PC-3 (cell line): ENCODE measurements around the gene RPS23. TPM values are rescaled to one million over a fixed set of nuclear protein-coding genes. Genes with fewer than 3 reads are reported as not detected.

Experiments used
- ATAC-seq: fragments of 200-7000 bp; cut with Tn5 transposase; 2 replicates; pipeline ENCODE4 v1.9.1; 2020; ENCODE audit warnings: mild to moderate bottlenecking, moderate library complexity
- BruUV-seq: library from RNA; stranded (reverse); fragments of 400-500 nt; replicated peaks from 2 replicates; lab custom pipeline; 2021; lab: Mats Ljungman, UMichigan
- CTCF ChIA-PET: fragments of 300-600 bp; sonication (Branson Sonifier 250); formaldehyde crosslinking; loops from one replicate; lab custom pipeline; 2022; ENCODE audit warnings: antibody characterized with exemption; lab: Charles Lee
- POLR2A ChIA-PET: fragments of 300-600 bp; sonication (Branson Sonifier 250); formaldehyde crosslinking; loops from one replicate; lab custom pipeline; 2022; ENCODE audit warnings: antibody characterized with exemption; ENCODE audit not compliant: unreplicated experiment; lab: Charles Lee
- DNase-seq: peaks from one replicate; pipeline ENCODE4 v3.0.0-alpha.2; 2015
- H2AFZ ChIP-seq: fragments of 300-600 bp; sonication (generic); 2 replicates; pipeline ENCODE4 v1.6.0; 2016; ENCODE audit warnings: antibody characterized with exemption, low read length
- H3F3A ChIP-seq: fragments of 300-600 bp; sonication (generic); one replicate; pipeline ENCODE4 v1.6.0; 2017; ENCODE audit warnings: antibody characterized with exemption, low read length, control low read depth, mild to moderate bottlenecking; ENCODE audit not compliant: unreplicated experiment
- H3K27ac ChIP-seq: fragments of 300-600 bp; sonication (generic); 2 replicates; pipeline ENCODE4 v1.5.1; 2016; ENCODE audit warnings: mild to moderate bottlenecking, low read length
- H3K27me3 ChIP-seq: fragments of 300-600 bp; sonication (generic); 2 replicates; pipeline ENCODE4 v1.6.1; 2016; ENCODE audit warnings: low read length, mixed read lengths
- H3K36me3 ChIP-seq: fragments of 300-600 bp; sonication (generic); 2 replicates; pipeline ENCODE4 v1.6.1; 2016; ENCODE audit warnings: low read depth, mixed run types, low read length, mixed read lengths
- H3K4me1 ChIP-seq: fragments of 300-600 bp; sonication (generic); 2 replicates; pipeline ENCODE4 v1.5.1; 2016; ENCODE audit warnings: low read length; ENCODE audit not compliant: insufficient read depth
- H3K4me2 ChIP-seq: fragments of 300-600 bp; sonication (generic); 2 replicates; pipeline ENCODE4 v1.6.0; 2016; ENCODE audit warnings: low read length
- H3K4me3 ChIP-seq: fragments of 300-600 bp; sonication (generic); 2 replicates; pipeline ENCODE4 v1.5.1; 2016; ENCODE audit warnings: mild to moderate bottlenecking, low read length, mixed read lengths
- H3K79me2 ChIP-seq: fragments of 300-600 bp; sonication (generic); 2 replicates; pipeline ENCODE4 v1.6.1; 2017; ENCODE audit warnings: low read length, mixed read lengths
- H3K9ac ChIP-seq: fragments of 300-600 bp; sonication (generic); 2 replicates; pipeline ENCODE4 v1.6.0; 2016; ENCODE audit warnings: mild to moderate bottlenecking, low read length
- H3K9me2 ChIP-seq: fragments of 300-600 bp; sonication (generic); replicated peaks from 2 replicates; pipeline ENCODE4 v1.6.1; 2016; ENCODE audit warnings: mixed run types, low read length, mixed read lengths
- H3K9me3 ChIP-seq: fragments of 300-600 bp; sonication (generic); 2 replicates; pipeline ENCODE4 v1.6.1; 2016; ENCODE audit warnings: low read length, mixed read lengths
- H4K20me1 ChIP-seq: fragments of 300-600 bp; sonication (generic); 2 replicates; pipeline ENCODE4 v1.6.1; 2016; ENCODE audit warnings: low read length, mixed read lengths
- CTCF ChIP-seq: fragments of 300-600 bp; sonication (generic); conservative IDR thresholded peaks from 2 replicates; pipeline ENCODE4 v1.5.1; 2017; ENCODE audit warnings: antibody characterized with exemption, low read depth, mild to moderate bottlenecking, low read length
- EZH2 ChIP-seq: fragments of 300-600 bp; sonication (generic); IDR thresholded peaks from one replicate; pipeline ENCODE4 v1.6.1; 2017; ENCODE audit warnings: antibody characterized with exemption, mild to moderate bottlenecking, low read length; ENCODE audit not compliant: unreplicated experiment
- EZH2phosphoT487 ChIP-seq: fragments of 300-600 bp; sonication (generic); IDR thresholded peaks from 2 replicates; pipeline ENCODE4 v1.6.1; 2018; ENCODE audit warnings: mild to moderate bottlenecking, antibody characterized with exemption, low read length, borderline replicate concordance
- intact Hi-C: fragments of 100-400 bp; cut with micrococcal nuclease; formaldehyde crosslinking; loops from 2 replicates; pipeline ENCODE4 v1.9.0; 2023
- total RNA-seq: library from RNA; depleted of rRNA; stranded (reverse); fragments of >200 nt; gene quantifications from 2 replicates; pipeline ENCODE4 v1.2.3, GENCODE V29; 2014

RPS23 gene
- total RNA-seq, 1 experiment from 2014 or later = 2,407 TPM

GRCh38 chr5:82308416-82308815 is 30.3 kb upstream of the RPS23 start:
- Histone ChIP-seq H3K27me3 (no peaks in the 10 kb centered on the region), H3K9me2 (no peaks in the 10 kb centered on the region), H2AFZ (no peak overlapping the region), H3K4me2 (no peak overlapping the region), H3K27ac (no peak overlapping the region), H4K20me1 (no peaks in the 10 kb centered on the region), H3K4me1 (no peaks in the 10 kb centered on the region), H3K36me3 (peaks cover 3% of the 10 kb centered on the region; the same call in 1 of the 2 replicates), H3K9ac (no peak overlapping the region), H3F3A (no peaks in the 10 kb centered on the region), H3K9me3 (no peaks in the 10 kb centered on the region), H3K79me2 (no peaks in the 10 kb centered on the region), H3K4me3 (no peak overlapping the region)
- intact Hi-C loops = no loop called here
- ChIA-PET POLR2A (no interaction called here), CTCF (no interaction called here)
- BruUV-seq = no TSS peak
- TF ChIP-seq CTCF (no peak), EZH2 (no peak), EZH2phosphoT487 (no peak)
- ATAC-seq = no peak
- no peak for DNase-seq

- no peak overlapping the region for H3K9ac ChIP-seq
- H3F3A ChIP-seq = no peaks in the 10 kb centered on the region
- BruUV-seq = no TSS peak
- ChIA-PET POLR2A (no interaction called here), CTCF (no interaction called here)
- ATAC-seq (no peak), DNase-seq (no peak)
- no peak overlapping the region for H3K4me2 ChIP-seq
- no peak overlapping the region for H3K4me3 ChIP-seq
- H4K20me1 ChIP-seq = no peaks in the 10 kb centered on the region
- TF ChIP-seq CTCF (no peak), EZH2phosphoT487 (no peak), EZH2 (no peak)
- no peak overlapping the region for H2AFZ ChIP-seq
- H3K9me2 ChIP-seq = no peaks in the 10 kb centered on the region
- intact Hi-C loops = no loop called here
- H3K4me1 ChIP-seq = no peaks in the 10 kb centered on the region
- H3K27ac ChIP-seq = no peak overlapping the region
- no peaks in the 10 kb centered on the region for H3K9me3 ChIP-seq
- no peaks in the 10 kb centered on the region for H3K27me3 ChIP-seq
- peaks cover 3% of the 10 kb centered on the region; the same call in 1 of the 2 replicates for H3K36me3 ChIP-seq
- no peaks in the 10 kb centered on the region for H3K79me2 ChIP-seq
Measured at GRCh38 chr5:82307451-82307850, 29.3 kb upstream of the RPS23 start.

GRCh38 chr5:82306151-82306550 is 28.0 kb upstream of the RPS23 start:
- Histone ChIP-seq H3K79me2 (no peaks in the 10 kb centered on the region), H3K9me3 (no peaks in the 10 kb centered on the region), H3K9ac (no peak overlapping the region), H3K27ac (no peak overlapping the region), H3K27me3 (no peaks in the 10 kb centered on the region), H3F3A (no peaks in the 10 kb centered on the region), H4K20me1 (no peaks in the 10 kb centered on the region), H2AFZ (no peak overlapping the region), H3K4me2 (no peak overlapping the region), H3K4me3 (no peak overlapping the region), H3K9me2 (no peaks in the 10 kb centered on the region), H3K4me1 (no peaks in the 10 kb centered on the region), H3K36me3 (no peaks in the 10 kb centered on the region)
- no TSS peak for BruUV-seq
- TF ChIP-seq EZH2 (no peak), EZH2phosphoT487 (no peak)
- ChIA-PET POLR2A (no interaction called here), CTCF (no interaction called here)
- intact Hi-C loops = no loop called here
- ATAC-seq = no peak
- DNase-seq = no peak
